ENCODE results near the gene DROSHA.
"Not testable (repeated sequence)": the region's sequence is repeated elsewhere in the genome, so short reads cannot be mapped to it uniquely, and the experiment has no call there.

Gene DROSHA

DNA sequence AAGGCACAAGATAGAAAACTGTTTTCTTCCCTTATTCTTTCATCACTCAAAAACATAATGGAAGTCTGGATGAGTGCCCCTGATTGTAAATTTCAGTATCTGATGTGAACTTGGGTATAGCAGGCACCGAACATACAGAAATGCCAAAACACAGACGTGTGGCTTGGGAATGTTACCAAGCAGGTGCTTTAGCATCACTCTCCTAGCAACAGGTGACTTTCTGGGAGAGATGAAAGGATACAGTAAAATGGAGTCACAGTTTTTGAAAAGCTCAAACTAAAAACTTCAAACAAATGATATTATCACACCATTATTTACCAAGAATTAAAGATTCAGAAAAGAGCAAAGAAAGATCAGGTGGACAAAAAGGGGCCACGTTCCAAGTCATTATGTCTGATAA, 130.2 kb downstream of the DROSHA start:
- Histone ChIP-seq H3K4me1 (ENCODE audit: control insufficient read depth, insufficient read depth, low read length) (peaks cover 17% of the 10 kb centered on the region), H3K9ac (ENCODE audit: low read depth, low read length) (no peak overlapping the region), H3K36me3 (ENCODE audit: control insufficient read depth, insufficient read depth, low read length) (peaks cover 45% of the 10 kb centered on the region), H3K27ac (ENCODE audit: low read depth, low read length) (no peak overlapping the region), H3K27me3 (ENCODE audit: control insufficient read depth, insufficient read depth, low read length) (no peaks in the 10 kb centered on the region), H3K9me3 (ENCODE audit: control insufficient read depth, insufficient read depth, low read length) (no peaks in the 10 kb centered on the region), H3K4me3 (ENCODE audit: low read depth, low read length) (no peak overlapping the region)

- Histone ChIP-seq H3K4me1 (ENCODE audit: control insufficient read depth, insufficient read depth, low read length) (peaks cover 17% of the 10 kb centered on the region), H3K9ac (ENCODE audit: low read depth, low read length) (no peak overlapping the region), H3K27ac (ENCODE audit: low read depth, low read length) (peak overlapping the region; percentile 40)
These were observed 133.9 kb downstream of the DROSHA start for GRCh38 chr5:31397926-31398557.

DNA sequence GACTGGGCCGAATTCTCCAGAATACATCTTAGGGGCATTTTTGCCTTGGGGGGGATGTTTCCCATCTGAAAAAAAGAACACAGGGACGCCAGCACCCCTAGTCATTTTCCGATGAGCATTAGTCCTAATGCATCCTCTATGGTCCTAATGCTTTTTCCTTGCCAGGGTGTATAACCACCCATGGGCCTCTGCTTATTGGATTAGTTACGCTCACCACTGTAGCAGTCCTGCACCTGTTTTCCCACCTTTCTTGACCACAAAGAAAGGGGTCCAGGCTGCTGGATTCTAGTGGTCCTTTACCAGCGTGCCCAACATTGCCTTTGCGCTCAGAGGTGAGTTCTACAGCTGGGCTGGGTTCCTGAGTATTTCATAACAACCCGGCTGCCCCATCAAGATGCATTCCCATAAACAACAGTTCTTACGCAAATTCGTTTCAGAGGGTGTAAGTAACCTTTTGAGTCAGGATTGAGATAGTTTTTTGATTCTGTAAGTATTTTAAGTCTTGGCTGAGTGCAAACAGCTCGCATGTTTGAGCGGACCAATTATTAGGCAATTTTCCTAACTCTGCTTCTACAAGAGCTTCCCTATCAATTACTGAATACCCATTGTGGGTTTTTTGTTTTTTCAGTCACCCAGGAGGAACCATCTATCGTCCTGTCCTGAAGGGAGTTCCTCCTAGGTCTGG, 135.1 kb downstream of the DROSHA start:
- Histone ChIP-seq H3K4me3 (ENCODE audit: low read depth, low read length) (no peak overlapping the region), H3K4me1 (ENCODE audit: control insufficient read depth, insufficient read depth, low read length) (peaks cover 17% of the 10 kb centered on the region), H3K27ac (ENCODE audit: low read depth, low read length) (no peak overlapping the region), H3K9me3 (ENCODE audit: control insufficient read depth, insufficient read depth, low read length) (no peaks in the 10 kb centered on the region), H3K27me3 (ENCODE audit: control insufficient read depth, insufficient read depth, low read length) (no peaks in the 10 kb centered on the region), H3K9ac (ENCODE audit: low read depth, low read length) (no peak overlapping the region), H3K36me3 (ENCODE audit: control insufficient read depth, insufficient read depth, low read length) (peaks cover 3% of the 10 kb centered on the region; the same call in 1 of the 2 replicates)

More at GRCh38 chr5:31397926-31398557, 133.9 kb downstream of the DROSHA start:
- Histone ChIP-seq H3K36me3 (ENCODE audit: control insufficient read depth, insufficient read depth, low read length) (peaks cover 11% of the 10 kb centered on the region), H3K9me3 (ENCODE audit: control insufficient read depth, insufficient read depth, low read length) (no peaks in the 10 kb centered on the region), H3K4me3 (ENCODE audit: low read depth, low read length) (no peak overlapping the region), H3K27me3 (ENCODE audit: control insufficient read depth, insufficient read depth, low read length) (no peaks in the 10 kb centered on the region)

GRCh38 chr5:31395450-31396045, 136.3 kb downstream of the DROSHA start:
- not testable (repeated sequence) for H3K9ac ChIP-seq (ENCODE audit: low read depth, low read length)

DNA sequence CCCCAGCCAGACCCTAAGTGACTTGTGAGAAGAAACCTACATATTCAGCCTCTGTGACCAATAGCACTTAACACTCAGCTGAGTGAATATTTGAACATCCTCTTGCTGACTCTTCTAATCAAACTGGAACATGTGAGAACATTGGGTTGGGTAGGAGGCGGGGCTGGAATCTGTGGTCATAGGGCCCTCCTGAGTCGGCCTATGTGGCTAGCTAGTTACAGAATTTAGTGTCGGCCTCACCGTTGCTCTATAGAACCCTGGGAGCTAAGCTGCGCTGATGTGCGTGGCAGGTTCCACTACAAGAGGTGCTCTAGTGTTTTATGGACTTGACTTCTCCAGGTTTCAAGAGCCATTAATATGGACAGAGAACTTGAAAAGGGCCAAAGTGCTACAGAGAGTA, 138.8 kb downstream of the DROSHA start:
- H3K9me3 ChIP-seq (ENCODE audit: control insufficient read depth, insufficient read depth, low read length): peaks cover 19% of the 10 kb centered on the region; the same call in 1 of the 2 replicates
- H3K36me3 ChIP-seq (ENCODE audit: control insufficient read depth, insufficient read depth, low read length): no peaks in the 10 kb centered on the region
- no peak overlapping the region for H3K9ac ChIP-seq (ENCODE audit: low read depth, low read length)
- no peaks in the 10 kb centered on the region for H3K27me3 ChIP-seq (ENCODE audit: control insufficient read depth, insufficient read depth, low read length)
- peaks cover 11% of the 10 kb centered on the region for H3K4me1 ChIP-seq (ENCODE audit: control insufficient read depth, insufficient read depth, low read length)
- H3K4me3 ChIP-seq (ENCODE audit: low read depth, low read length): no peak overlapping the region
- no peak overlapping the region for H3K27ac ChIP-seq (ENCODE audit: low read depth, low read length)

More at GRCh38 chr5:31395450-31396045, 136.3 kb downstream of the DROSHA start:
- H3K4me3 ChIP-seq (ENCODE audit: low read depth, low read length); H3K36me3 ChIP-seq (ENCODE audit: control insufficient read depth, insufficient read depth, low read length); H3K27ac ChIP-seq (ENCODE audit: low read depth, low read length); H3K27me3 ChIP-seq (ENCODE audit: control insufficient read depth, insufficient read depth, low read length); H3K9me3 ChIP-seq (ENCODE audit: control insufficient read depth, insufficient read depth, low read length): not testable (repeated sequence)
- peaks cover 17% of the 10 kb centered on the region for H3K4me1 ChIP-seq (ENCODE audit: control insufficient read depth, insufficient read depth, low read length)

GRCh38 chr5:31392061-31392460, 139.8 kb downstream of the DROSHA start:
- H3K9me3 ChIP-seq (ENCODE audit: control insufficient read depth, insufficient read depth, low read length): peaks cover 24% of the 10 kb centered on the region; the same call in 1 of the 2 replicates
- H3K27me3 ChIP-seq (ENCODE audit: control insufficient read depth, insufficient read depth, low read length): no peaks in the 10 kb centered on the region
- H3K27ac ChIP-seq (ENCODE audit: low read depth, low read length): no peak overlapping the region
- no peak overlapping the region for H3K9ac ChIP-seq (ENCODE audit: low read depth, low read length)
- H3K36me3 ChIP-seq (ENCODE audit: control insufficient read depth, insufficient read depth, low read length): no peaks in the 10 kb centered on the region
- 0 out of 2 replicates have a peak, but pooled peaks cover 2% of the 10 kb centered on the region for H3K4me1 ChIP-seq (ENCODE audit: control insufficient read depth, insufficient read depth, low read length)
- no peak overlapping the region for H3K4me3 ChIP-seq (ENCODE audit: low read depth, low read length)

GRCh38 chr5:31390256-31390655, 141.6 kb downstream of the DROSHA start:
- Histone ChIP-seq H3K4me3 (ENCODE audit: low read depth, low read length) (no peak overlapping the region), H3K27me3 (ENCODE audit: control insufficient read depth, insufficient read depth, low read length) (no peaks in the 10 kb centered on the region), H3K9ac (ENCODE audit: low read depth, low read length) (no peak overlapping the region), H3K27ac (ENCODE audit: low read depth, low read length) (no peak overlapping the region), H3K9me3 (ENCODE audit: control insufficient read depth, insufficient read depth, low read length) (peaks cover 24% of the 10 kb centered on the region; the same call in 1 of the 2 replicates), H3K36me3 (ENCODE audit: control insufficient read depth, insufficient read depth, low read length) (no peaks in the 10 kb centered on the region), H3K4me1 (ENCODE audit: control insufficient read depth, insufficient read depth, low read length) (no peaks in the 10 kb centered on the region)

DNA sequence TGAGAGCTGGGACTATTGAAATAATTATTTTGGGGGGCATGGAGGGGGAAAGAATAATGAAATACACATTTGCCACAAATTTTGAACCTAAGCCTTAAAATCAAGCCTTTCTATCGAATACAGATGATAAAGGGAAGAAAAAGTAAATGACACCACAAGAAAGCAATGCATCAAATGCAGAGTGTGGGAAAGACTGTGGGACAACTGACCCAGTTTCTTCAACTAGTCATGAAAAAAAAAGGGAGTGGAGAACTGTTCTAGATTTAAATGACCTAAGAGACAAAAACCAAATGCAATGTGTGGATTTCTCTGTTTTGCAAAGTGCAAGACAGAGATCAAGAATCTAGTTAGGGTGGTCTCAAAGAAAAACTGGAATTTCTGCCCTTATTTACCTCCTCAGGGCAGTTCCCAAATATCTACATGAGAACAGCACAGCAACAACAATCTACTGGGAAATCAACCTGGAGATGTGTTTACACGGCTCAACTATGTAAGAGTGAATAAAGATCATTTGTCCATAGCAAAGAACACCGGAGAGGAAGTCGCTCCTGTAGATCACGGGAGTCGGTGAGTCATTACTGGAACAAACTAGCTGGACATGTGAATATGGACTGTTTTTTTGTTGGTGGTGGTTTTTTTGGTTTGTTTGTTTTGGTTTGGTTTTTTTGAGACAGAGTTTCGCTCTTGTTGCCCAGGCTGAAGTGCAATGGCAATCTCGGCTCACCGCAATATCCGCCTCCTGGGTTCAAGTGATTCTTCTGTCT, 145.9 kb downstream of the DROSHA start:
- Histone ChIP-seq H3K9ac (ENCODE audit: low read depth, low read length) (no peak overlapping the region), H3K9me3 (ENCODE audit: control insufficient read depth, insufficient read depth, low read length) (peaks cover 24% of the 10 kb centered on the region; the same call in 1 of the 2 replicates), H3K36me3 (ENCODE audit: control insufficient read depth, insufficient read depth, low read length) (no peaks in the 10 kb centered on the region), H3K27me3 (ENCODE audit: control insufficient read depth, insufficient read depth, low read length) (no peaks in the 10 kb centered on the region), H3K27ac (ENCODE audit: low read depth, low read length) (no peak overlapping the region), H3K4me1 (ENCODE audit: control insufficient read depth, insufficient read depth, low read length) (peaks cover 15% of the 10 kb centered on the region), H3K4me3 (ENCODE audit: low read depth, low read length) (no peak overlapping the region)

DNA sequence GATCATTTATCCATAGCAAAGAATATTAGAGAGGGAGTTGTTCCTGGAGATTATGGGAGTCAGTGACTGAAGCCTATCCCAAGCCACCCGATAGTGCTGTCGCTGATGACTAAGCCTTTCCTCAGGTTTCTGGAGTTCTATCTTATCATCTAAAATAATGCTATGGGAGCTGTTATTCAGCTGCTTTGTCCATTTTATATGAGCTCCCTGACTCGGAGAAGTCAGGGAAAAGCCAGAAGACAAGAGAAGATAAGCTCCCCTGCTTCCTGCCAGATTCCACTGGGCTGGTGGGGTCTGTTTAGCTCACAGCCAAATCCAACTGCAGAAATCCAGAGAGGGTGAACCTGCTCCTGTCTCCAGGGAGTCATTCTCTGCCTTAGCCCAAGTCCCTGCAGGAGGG, 148.2 kb downstream of the DROSHA start:
- Histone ChIP-seq H3K27me3 (ENCODE audit: control insufficient read depth, insufficient read depth, low read length) (no peaks in the 10 kb centered on the region), H3K4me3 (ENCODE audit: low read depth, low read length) (no peak overlapping the region), H3K9ac (ENCODE audit: low read depth, low read length) (no peak overlapping the region), H3K4me1 (ENCODE audit: control insufficient read depth, insufficient read depth, low read length) (peaks cover 15% of the 10 kb centered on the region), H3K9me3 (ENCODE audit: control insufficient read depth, insufficient read depth, low read length) (0 out of 2 replicates have a peak, but pooled peaks cover 10% of the 10 kb centered on the region), H3K36me3 (ENCODE audit: control insufficient read depth, insufficient read depth, low read length) (no peaks in the 10 kb centered on the region), H3K27ac (ENCODE audit: low read depth, low read length) (no peak overlapping the region)

DNA sequence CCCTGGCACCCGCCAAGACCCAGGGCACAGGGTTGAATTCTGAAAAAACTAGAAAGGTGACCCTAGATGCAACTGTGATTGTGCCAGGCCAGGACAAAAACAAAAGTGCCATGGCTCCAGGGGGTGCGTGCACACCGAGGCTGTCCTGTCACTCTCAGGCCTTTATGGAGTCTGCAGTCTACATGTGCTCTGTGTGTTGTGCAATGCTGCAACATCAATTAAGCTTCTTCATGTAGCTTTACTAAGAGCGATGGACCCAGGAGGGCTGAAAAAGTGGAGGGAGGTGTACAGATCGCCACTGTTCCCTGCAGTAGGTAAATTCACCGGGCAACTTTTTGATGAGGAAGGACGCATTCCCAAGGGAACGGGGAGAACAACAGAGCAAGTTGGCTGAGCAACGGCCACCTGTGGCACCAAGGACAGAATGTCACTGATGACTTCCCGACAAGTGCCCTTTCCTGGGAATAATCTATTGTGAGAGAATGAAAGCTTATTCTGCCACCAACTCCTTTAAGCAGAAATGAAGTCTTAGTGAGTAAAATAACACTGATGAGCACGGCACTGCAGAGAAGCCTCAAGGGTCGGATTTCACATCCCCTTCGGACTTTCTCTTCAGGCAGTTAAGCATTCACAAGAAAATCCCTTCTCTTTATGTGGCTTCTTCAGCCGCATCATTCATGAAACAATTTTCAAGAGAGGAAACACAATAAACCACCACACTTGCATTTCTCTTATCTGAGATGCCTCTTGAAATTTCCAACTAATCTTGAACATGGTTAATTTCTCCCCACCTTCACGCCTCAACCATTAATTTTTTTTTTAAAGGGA, 149.6 kb downstream of the DROSHA start:
- no peak overlapping the region for H3K9ac ChIP-seq (ENCODE audit: low read depth, low read length)
- H3K27ac ChIP-seq (ENCODE audit: low read depth, low read length): peak overlapping the region; percentile 22
- no peaks in the 10 kb centered on the region for H3K27me3 ChIP-seq (ENCODE audit: control insufficient read depth, insufficient read depth, low read length)
- H3K4me3 ChIP-seq (ENCODE audit: low read depth, low read length): no peak overlapping the region
- peaks cover 15% of the 10 kb centered on the region for H3K4me1 ChIP-seq (ENCODE audit: control insufficient read depth, insufficient read depth, low read length)
- H3K9me3 ChIP-seq (ENCODE audit: control insufficient read depth, insufficient read depth, low read length): no peaks in the 10 kb centered on the region
- H3K36me3 ChIP-seq (ENCODE audit: control insufficient read depth, insufficient read depth, low read length): no peaks in the 10 kb centered on the region
